C4-2B (cell line): ENCODE results near the gene CASP7.
A peak's percentile ranks its signal among the peaks of the same experiment; 100 is the strongest.

Experiments
- H3K27ac ChIP-seq: fragments of 450-650 bp; 2 replicates; pipeline ENCODE4 v1.5.1; 2017
- CTCF ChIP-seq: fragments of 450-650 bp; conservative IDR thresholded peaks from 2 replicates; pipeline ENCODE4 v1.5.1; 2017; ENCODE audit warnings: mild to moderate bottlenecking
- ZFX ChIP-seq: fragments of 450-650 bp; IDR thresholded peaks from 2 replicates; pipeline ENCODE4 v1.6.1; 2017

Gene CASP7

GRCh38 chr10:113680190-113681111 is 739 bp downstream of the CASP7 start:
- peak overlapping the region; percentile 95 for H3K27ac ChIP-seq
- TF ChIP-seq ZFX (no peak), CTCF (no peak)

DNA sequence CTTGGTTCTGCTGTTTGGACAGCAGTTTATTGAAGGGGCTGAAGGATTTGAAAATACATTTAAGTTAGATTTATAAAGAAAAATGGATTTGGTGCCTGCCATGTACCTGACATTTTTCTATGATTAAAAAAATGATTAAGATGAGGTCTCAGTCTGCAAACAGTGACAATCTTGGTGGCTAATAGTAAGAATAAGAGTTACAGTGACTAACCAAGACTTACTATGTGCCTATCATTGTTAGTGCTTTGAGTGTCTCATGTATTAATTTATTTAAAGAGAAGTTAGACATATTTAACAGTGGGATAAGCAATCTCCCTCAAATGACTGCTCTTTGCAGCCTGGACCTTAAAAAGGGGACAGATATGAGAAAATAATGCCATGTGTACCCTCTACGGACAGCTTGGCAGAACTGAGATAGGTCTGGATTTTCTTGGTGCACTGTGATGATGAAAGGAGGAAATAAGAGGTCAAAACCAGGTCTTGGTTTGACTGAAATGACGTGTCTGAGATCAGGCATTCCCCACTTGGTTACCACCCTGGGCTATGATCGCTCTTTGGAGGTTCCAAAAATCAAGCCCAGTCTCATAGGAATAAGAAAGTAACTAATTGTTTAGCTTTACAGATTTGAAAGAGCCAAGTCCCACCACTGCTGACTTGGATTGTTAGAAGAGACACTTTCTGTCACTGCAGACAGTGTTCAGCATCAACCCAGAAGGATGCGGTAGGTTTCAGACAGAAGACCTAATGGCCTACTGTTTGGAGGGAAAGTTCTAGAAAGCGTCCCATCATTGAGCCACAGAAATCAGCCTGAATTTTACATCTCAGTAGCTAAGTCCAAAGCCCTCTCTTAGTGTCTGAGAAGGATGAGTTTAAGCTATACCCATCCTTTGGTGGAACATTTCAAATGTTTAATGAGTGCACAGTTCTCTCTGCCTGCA is 2.1 kb downstream of the CASP7 start:
- TF ChIP-seq CTCF: no peak
- TF ChIP-seq ZFX: no peak
- no peak overlapping the region for H3K27ac ChIP-seq

DNA sequence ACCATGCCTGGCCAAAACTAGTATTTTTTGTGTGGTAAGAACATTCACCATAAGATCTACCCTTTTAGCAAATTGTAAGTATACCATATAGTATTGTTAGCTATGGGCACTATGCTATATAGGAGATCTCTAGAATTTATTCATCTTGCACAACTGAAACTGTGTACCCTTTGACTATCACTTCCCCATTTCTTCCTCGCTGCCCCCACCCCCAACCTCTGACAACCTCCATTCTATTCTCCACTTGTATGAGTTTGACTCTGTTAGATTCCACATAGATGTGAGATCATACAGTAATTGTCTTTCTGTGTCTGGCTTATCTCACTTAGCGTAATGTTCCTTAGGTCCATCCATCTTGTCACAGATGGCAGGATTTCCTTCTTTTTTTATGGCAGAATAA is 3.6 kb downstream of the CASP7 start:
- no peak overlapping the region for H3K27ac ChIP-seq
- no peak for TF ChIP-seq ZFX
- no peak for TF ChIP-seq CTCF

GRCh38 chr10:113686028-113686427 is 6.3 kb downstream of the CASP7 start:
- H3K27ac ChIP-seq: no peak overlapping the region
- TF ChIP-seq ZFX: no peak
- TF ChIP-seq CTCF: no peak

DNA sequence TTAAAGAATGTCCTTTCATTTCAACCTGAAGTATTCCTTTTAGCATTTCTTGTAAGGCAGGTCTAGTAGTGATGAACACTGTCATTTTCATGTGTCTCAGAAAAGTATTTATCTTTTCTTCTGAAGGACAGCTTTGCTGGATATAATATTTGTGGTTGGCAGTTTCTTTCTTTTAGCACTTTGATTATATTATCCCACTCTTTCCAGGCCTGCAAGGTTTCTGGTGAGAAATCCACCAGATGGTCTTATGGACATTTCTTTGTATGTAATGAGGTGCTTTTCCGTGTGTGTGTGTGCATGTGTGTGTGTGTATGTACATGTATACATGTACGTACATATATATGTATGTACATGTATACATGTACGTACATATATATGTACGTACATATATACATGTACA is 7.3 kb downstream of the CASP7 start:
- no peak overlapping the region for H3K27ac ChIP-seq
- TF ChIP-seq CTCF (no peak), ZFX (no peak)

DNA sequence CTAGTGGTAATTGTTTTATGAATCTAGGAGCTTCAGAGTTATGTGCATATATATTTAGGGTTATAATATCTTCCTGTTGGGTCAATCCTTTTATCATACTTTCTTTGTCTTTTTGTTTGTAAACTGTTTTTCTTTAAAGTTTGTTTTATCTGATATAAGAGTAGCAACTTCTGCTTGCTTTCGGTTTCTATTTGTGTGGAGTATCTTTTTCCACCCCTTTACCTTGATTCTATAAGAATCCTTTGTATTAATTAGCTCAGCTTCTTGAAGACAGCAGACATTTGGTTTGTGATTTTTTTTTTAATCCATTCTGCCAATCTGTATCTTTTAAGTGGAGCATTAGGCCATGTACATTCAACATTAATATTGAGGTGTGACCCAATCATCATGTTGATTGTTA is 9.3 kb downstream of the CASP7 start:
- no peak overlapping the region for H3K27ac ChIP-seq
- no peak for TF ChIP-seq CTCF
- no peak for TF ChIP-seq ZFX

DNA sequence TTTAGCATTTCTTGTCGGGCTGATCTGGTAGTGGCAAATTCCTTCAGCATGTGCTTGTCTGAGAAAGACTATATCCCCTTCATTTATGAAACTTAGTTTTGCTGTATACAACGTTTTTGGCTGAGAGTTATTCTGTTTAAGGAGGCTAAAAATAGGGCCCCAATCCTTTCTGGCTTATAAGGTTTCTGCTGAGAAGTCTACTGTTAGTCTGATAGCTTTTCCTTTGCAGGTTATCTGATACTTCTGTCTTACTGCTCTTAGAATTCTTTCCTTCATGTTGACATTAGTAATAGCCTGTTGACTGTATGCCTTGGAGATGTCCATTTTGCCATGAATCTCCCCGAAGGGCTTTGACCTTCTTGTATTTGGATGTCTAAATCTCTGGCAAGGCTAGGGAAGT is 9.9 kb downstream of the CASP7 start:
- no peak for TF ChIP-seq ZFX
- TF ChIP-seq CTCF: no peak
- H3K27ac ChIP-seq: no peak overlapping the region
